OCI-LY7 (cell line): ENCODE results near the gene DOHH. TPM values are rescaled to one million over a fixed set of nuclear protein-coding genes. Genes with fewer than 3 reads are reported as not detected.

Source experiments
- BruUV-seq: library from RNA; stranded (reverse); fragments of 400-500 nt; replicated peaks from 2 replicates; lab custom pipeline; 2021; lab: Mats Ljungman, UMichigan
- CTCF ChIA-PET: fragments of 300-600 bp; sonication (Branson Sonifier 250); formaldehyde crosslinking; loops from one replicate; lab custom pipeline; 2022; ENCODE audit warnings: antibody characterized with exemption; ENCODE audit not compliant: unreplicated experiment; lab: Charles Lee
- POLR2A ChIA-PET: fragments of 300-600 bp; sonication (Branson Sonifier 250); formaldehyde crosslinking; loops from one replicate; lab custom pipeline; 2022; ENCODE audit warnings: antibody characterized with exemption; lab: Charles Lee
- DNase-seq: peaks from one replicate; pipeline ENCODE4 v3.0.0-alpha.2; 2015; ENCODE audit warnings: low spot score
- H2AFZ ChIP-seq: fragments of 200-600 bp; sonication (generic), shearing (Covaris generic); 2 replicates; pipeline ENCODE4 v1.6.1; 2014; ENCODE audit warnings: mild to moderate bottlenecking, antibody characterized with exemption, low read length, moderate library complexity
- H3K27ac ChIP-seq: fragments of 200-600 bp; sonication (generic); 2 replicates; pipeline ENCODE4 v1.5.1; 2014; ENCODE audit warnings: mixed run types, low read depth, mild to moderate bottlenecking, moderate library complexity, low read length, inconsistent platforms; ENCODE audit not compliant: poor library complexity, severe bottlenecking
- H3K36me3 ChIP-seq: fragments of 200-600 bp; sonication (generic); 2 replicates; pipeline ENCODE4 v1.6.1; 2014; ENCODE audit warnings: mild to moderate bottlenecking, antibody characterized with exemption, low read length, moderate library complexity, mixed read lengths; ENCODE audit not compliant: insufficient read depth
- H3K4me1 ChIP-seq: fragments of 200-600 bp; sonication (generic); 2 replicates; pipeline ENCODE4 v1.5.1; 2014; ENCODE audit warnings: mild to moderate bottlenecking, low read length; ENCODE audit not compliant: insufficient read depth, poor library complexity, severe bottlenecking
- H3K4me2 ChIP-seq: fragments of 200-600 bp; sonication (generic); 2 replicates; pipeline ENCODE4 v1.6.1; 2014; ENCODE audit warnings: mild to moderate bottlenecking, low read length
- H3K4me3 ChIP-seq: fragments of 200-600 bp; sonication (generic); 2 replicates; pipeline ENCODE4 v1.5.1; 2014; ENCODE audit warnings: mild to moderate bottlenecking, low read depth, low read length; ENCODE audit not compliant: poor library complexity, severe bottlenecking
- H3K79me2 ChIP-seq: fragments of 200-600 bp; sonication (generic); 2 replicates; pipeline ENCODE4 v1.6.1; 2016; ENCODE audit warnings: low read depth, mild to moderate bottlenecking, low read length, moderate library complexity, mixed read lengths; ENCODE audit not compliant: insufficient read depth
- H3K9me2 ChIP-seq: fragments of 200-600 bp; sonication (generic); 2 replicates; pipeline ENCODE4 v1.6.1; 2016; ENCODE audit warnings: mild to moderate bottlenecking, low read length, mixed read lengths; ENCODE audit not compliant: insufficient read depth
- H3K9me3 ChIP-seq: fragments of 200-600 bp; sonication (generic); 2 replicates; pipeline ENCODE4 v1.6.1; 2014; ENCODE audit warnings: mild to moderate bottlenecking, mixed run types, low read length, mixed read lengths
- H4K20me1 ChIP-seq: fragments of 200-600 bp; sonication (generic); 2 replicates; pipeline ENCODE4 v1.6.1; 2014; ENCODE audit warnings: mild to moderate bottlenecking, antibody characterized with exemption, low read length, moderate library complexity, mixed read lengths; ENCODE audit not compliant: insufficient read depth
- CTCF ChIP-seq: fragments of 200-600 bp; sonication (generic); conservative IDR thresholded peaks from 2 replicates; pipeline ENCODE4 v1.5.1; 2014; ENCODE audit warnings: mild to moderate bottlenecking, antibody characterized with exemption, low read length, moderate library complexity, mixed read lengths
- EZH2phosphoT487 ChIP-seq: fragments of 200-600 bp; sonication (generic); IDR thresholded peaks from 2 replicates; pipeline ENCODE4 v1.6.1; 2018; ENCODE audit warnings: low read depth, borderline replicate concordance, mild to moderate bottlenecking, mixed run types, antibody characterized with exemption, low read length, moderate library complexity, mixed read lengths
- intact Hi-C: fragments of 100-400 bp; cut with micrococcal nuclease; formaldehyde crosslinking; loops from one replicate; pipeline ENCODE4 v1.10.0; 2022; ENCODE audit not compliant: unreplicated experiment
- total RNA-seq, 2 experiments: library from RNA; depleted of rRNA in 1 of 2; stranded (reverse); fragments of >200 nt in 1 of 2; shearing (Covaris generic) in 1 of 2; gene quantifications; 2 replicates each; pipeline ENCODE4 v1.2.3, GENCODE V29; 2014 to 2022

The DOHH gene
- total RNA-seq, 2 experiments from 2014 or later, result 11.3 to 13.1 TPM

GRCh38 chr19:3524078-3524842 is 23.8 kb upstream of the DOHH start:
- Histone ChIP-seq H3K4me1 (no peaks in the 10 kb centered on the region), H3K4me3 (no peak overlapping the region), H3K36me3 (peaks cover 64% of the 10 kb centered on the region), H3K9me2 (no peaks in the 10 kb centered on the region), H2AFZ (no peak overlapping the region), H3K79me2 (no peaks in the 10 kb centered on the region), H4K20me1 (no peaks in the 10 kb centered on the region), H3K4me2 (no peak overlapping the region), H3K27ac (no peak overlapping the region), H3K9me3 (no peaks in the 10 kb centered on the region)
- intact Hi-C loops, result no loop called here
- ChIA-PET POLR2A (no interaction called here), CTCF (no interaction called here)
- no peak for DNase-seq
- TF ChIP-seq EZH2phosphoT487, result no peak
- no peak for TF ChIP-seq CTCF
- no TSS peak for BruUV-seq

- Histone ChIP-seq H2AFZ (no peak overlapping the region), H3K4me1 (no peaks in the 10 kb centered on the region), H3K4me3 (no peak overlapping the region), H3K4me2 (no peak overlapping the region), H3K27ac (no peak overlapping the region), H4K20me1 (no peaks in the 10 kb centered on the region), H3K9me2 (no peaks in the 10 kb centered on the region), H3K79me2 (no peaks in the 10 kb centered on the region; the same call in 1 of the 2 replicates), H3K9me3 (no peaks in the 10 kb centered on the region), H3K36me3 (peaks cover 69% of the 10 kb centered on the region)
- intact Hi-C loops, result no loop called here
- ChIA-PET POLR2A (no interaction called here), CTCF (no interaction called here)
- BruUV-seq, result no TSS peak
- no peak for DNase-seq
- TF ChIP-seq CTCF (no peak), EZH2phosphoT487 (no peak)
Observed at GRCh38 chr19:3523361-3524077, 23.0 kb upstream of the DOHH start.
